ENCODE results near the gene CCNE1. TPM values are rescaled to one million over a fixed set of nuclear protein-coding genes. Genes with fewer than 3 reads are reported as not detected.

CCNE1 gene
- total RNA-seq (2014; rRNA removed), result 17.1 and 19.4 TPM in 2 replicates
- 6.8 TPM for polyA plus RNA-seq (2012)

DNA sequence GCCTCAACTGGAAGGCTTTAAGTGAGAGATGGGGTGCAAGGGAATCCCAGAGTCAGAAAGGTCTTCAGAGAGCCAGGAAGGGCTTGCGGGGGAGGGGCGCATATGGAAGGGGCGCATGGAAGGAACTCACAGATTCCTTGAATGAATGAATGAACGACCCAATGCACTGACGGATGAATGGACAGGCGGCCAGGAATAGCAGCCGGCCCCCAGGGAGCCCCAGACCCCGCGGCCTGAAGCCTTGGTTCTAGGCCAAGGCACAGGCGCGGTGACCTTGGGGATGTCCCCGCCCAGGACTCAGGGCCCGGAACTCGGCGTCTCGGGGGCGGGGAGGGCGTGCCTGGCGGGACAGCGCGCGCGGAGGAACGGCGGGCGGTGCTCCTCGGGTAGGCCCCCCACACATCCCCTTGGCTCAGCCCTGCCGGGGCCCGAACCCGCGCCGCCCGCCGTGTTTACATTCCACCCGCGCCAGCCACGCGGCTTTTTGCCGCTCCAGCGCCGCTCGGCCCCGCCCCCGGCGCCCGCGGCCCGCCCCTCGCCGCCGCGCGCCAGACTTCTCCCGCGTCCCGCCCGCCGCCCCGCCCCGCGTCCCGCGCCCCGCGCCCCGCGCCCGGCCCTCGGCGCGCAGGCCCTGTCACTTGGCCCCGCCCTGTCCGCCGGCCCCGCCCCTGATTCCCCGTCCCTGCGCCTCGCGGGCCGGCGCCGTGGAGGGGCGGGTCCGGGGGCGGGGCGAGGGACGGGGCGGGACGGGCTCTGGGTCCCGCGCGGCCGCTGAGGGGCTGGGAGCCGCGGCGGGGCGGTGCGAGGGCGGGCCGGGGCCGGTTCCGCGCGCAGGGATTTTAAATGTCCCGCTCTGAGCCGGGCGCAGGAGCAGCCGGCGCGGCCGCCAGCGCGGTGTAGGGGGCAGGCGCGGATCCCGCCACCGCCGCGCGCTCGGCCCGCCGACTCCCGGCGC is at the start of gene CCNE1:
Gene CCNE1, plus strand, starts transcription at position 867 of the 955 bp plus-strand sequence. CDS start 565 bp downstream, outside the sequence.
- DNase-seq (ENCODE audit: low read depth), result peak; percentile 77

DNA sequence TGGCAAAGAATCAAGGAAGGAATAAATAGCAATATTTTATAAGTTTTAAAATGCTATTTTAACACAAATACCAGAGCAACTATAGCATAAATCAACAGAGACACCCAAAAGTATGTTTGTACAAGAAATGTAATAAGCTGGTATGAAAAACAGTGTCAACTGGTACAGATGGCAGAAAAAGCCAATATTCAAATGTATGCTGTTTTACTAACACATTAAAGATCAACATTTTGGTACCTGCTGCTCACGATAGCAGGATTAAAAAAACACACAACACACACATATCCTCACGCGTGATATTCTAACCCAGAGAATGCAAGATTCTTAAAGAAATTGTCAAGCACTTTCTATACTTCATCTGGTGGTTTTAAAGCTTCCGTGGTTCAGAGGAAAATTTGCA is 48.6 kb upstream of the CCNE1 start:
- no peak for DNase-seq (ENCODE audit: low read depth)

GRCh38 chr19:29764361-29764760 is 47.4 kb upstream of the CCNE1 start:
- DNase-seq (ENCODE audit: low read depth), result no peak

GRCh38 chr19:29766100-29766499 is 45.7 kb upstream of the CCNE1 start:
- DNase-seq (ENCODE audit: low read depth), result no peak

GRCh38 chr19:29767039-29767735 is 44.6 kb upstream of the CCNE1 start:
- no peak for DNase-seq (ENCODE audit: low read depth)

GRCh38 chr19:29768166-29768565 is 43.6 kb upstream of the CCNE1 start:
- DNase-seq (ENCODE audit: low read depth), result no peak

DNA sequence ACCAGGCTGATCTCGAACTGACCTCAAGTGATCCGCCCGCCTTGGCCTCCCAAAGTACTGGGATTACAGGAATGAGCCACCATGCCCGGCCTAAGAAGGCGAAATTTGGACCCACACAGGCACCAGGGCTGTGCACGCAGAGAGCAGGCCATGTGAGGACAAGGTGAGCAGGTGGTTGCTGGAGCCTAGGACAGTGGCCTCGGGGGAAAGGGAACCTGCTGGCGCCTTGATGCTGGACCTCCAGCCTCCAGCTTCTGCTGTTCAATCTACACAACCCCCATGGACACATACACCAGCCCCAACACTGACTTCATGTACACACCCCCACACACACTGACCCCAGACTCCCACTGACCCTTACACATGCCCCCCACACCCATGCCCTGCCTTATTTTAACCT is 41.8 kb upstream of the CCNE1 start:
- no peak for DNase-seq (ENCODE audit: low read depth)

GRCh38 chr19:29770648-29771047 is 41.1 kb upstream of the CCNE1 start:
- DNase-seq (ENCODE audit: low read depth), result no peak

DNA sequence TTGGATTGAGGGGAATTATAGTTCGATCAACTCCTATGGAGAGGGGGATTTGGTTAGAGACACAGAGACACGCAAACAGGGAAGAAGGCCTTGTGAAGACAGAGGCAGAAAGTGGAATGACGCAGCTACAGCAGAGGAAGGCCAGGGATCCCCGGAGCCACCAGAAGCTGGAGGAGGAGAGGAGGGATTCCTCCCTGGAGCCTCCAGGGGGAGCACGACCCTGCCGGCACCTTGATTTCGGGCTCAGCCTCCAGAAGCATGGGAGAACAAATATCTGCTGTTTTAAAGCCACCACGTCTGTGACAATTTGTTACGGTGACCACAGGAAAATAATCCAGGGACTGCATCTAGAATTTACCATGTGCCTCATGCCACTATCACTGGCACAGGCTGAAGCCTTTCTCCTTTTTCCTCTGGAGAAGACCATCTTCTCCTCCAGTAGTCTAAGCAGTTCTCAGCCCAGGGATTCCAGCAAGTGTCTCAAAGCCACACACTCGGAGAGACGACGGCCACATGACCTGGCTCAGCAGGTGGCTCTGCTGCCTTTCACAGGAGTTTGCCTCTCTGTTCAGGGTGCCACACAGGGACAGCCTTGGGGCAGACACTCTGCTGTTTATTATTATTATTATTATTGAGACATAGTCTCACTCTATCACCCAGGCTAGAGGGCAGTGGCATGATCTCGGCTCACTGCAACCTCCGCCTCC is 39.9 kb upstream of the CCNE1 start:
- DNase-seq (ENCODE audit: low read depth), result peak; percentile 33

DNA sequence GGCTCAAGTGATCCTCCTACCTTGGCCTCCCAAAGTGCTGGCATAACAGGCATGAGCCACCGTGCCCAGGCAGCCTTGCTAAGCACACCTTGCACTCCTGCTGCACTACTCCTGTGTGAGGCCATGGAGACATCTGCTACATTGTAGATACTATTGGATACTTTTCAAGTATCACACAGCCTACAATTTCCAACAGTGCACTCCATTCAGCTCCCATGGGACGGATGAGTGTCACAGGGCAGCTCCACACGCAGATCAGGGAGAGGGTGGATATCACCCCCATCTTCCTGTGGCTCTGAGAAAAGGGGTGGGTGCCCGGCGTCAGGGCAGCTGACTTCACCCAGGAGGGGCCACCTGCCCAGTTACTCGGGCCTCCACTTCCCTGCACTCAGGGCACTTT is 39.1 kb upstream of the CCNE1 start:
- DNase-seq (ENCODE audit: low read depth), result no peak

DNA sequence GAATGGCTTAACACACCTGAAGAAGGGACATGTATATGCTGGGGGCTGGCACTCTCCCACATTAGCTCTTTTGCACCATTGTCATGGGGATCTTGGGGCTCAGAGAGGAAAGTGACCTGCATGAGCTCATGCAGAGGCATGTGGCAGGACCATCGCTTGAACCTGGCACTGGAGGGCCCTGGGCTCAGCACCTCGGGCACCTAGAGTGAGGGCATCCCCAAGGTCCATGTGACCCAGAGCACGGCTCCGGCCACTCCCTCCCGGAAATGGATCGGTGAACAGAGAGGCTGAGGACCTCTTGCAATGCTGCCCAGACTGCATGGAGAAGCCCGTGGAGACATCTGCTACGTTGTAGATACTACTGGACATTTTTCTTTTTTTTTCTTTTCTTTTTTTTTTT is 38.6 kb upstream of the CCNE1 start:
- no peak for DNase-seq (ENCODE audit: low read depth)

- DNase-seq (ENCODE audit: low read depth), result no peak
Observed at GRCh38 chr19:29774126-29774525, 37.7 kb upstream of the CCNE1 start.

- no peak for DNase-seq (ENCODE audit: low read depth)
Observed at GRCh38 chr19:29777781-29778309, 33.9 kb upstream of the CCNE1 start.

DNA sequence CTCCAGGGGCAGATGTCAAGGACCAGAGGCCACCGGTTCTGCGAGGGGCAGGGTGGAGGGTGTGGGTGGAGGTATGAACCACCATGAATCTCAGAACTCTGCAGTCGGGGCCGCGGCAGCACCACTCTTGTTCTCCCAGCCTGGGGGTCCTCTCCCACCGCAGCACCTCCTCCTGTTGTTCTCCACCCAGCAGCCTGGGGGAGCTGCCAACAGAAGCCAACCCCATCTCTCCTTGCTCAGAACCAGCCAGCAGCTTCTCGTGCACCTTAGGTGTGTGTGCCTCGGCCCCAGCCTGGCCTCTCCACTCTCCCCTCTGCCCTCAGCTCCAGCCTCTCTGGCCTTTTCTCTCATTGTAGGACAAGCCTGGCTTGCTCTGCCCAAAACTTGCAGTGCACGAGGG is 31.9 kb upstream of the CCNE1 start:
- no peak for DNase-seq (ENCODE audit: low read depth)

- DNase-seq (ENCODE audit: low read depth), result no peak
Observed at GRCh38 chr19:29781386-29782259, 30.2 kb upstream of the CCNE1 start.

DNA sequence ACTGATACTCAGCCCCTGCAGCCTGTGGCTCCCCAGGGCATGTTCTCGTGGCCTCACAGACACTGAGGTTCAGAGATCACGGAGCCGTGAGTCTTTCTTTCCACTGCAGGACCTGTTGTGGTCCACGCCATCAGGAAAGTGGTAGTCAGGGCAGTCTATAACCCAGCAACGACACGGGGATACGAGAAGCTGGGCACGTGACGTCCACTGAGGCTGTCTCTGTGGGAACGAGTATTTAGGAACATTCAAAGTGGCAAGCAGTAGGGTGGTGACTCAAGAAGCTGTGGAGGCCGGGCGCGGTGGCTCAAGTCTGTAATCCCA is 29.6 kb upstream of the CCNE1 start:
- no peak for DNase-seq (ENCODE audit: low read depth)

DNA sequence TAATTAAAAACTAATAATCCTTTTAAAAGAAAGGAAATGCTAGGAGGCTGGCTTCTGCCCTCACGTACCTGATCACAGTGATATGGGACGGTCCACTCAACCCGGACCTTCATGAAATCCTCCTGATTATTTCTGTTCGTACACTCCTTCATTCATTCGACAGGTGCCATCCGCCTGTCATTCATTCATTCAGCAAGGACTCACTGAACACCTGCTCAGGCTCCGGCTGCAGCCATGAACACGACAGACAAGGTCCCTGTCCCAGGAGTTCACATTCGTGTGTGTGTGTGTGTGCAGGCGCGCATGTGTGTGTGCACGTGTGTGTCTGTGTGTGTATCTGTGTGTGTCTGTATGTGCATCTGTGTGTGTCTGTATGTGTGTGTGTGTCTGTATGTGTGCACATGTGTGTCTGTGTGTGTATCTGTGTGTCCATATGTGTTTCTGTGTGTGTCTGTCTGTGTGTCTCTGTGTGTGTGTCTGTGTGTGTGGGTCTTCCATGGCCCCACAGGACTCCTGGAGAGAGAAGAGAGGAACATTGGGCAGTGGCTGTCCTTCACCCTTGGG is 28.1 kb upstream of the CCNE1 start:
- DNase-seq (ENCODE audit: low read depth), result no peak

DNA sequence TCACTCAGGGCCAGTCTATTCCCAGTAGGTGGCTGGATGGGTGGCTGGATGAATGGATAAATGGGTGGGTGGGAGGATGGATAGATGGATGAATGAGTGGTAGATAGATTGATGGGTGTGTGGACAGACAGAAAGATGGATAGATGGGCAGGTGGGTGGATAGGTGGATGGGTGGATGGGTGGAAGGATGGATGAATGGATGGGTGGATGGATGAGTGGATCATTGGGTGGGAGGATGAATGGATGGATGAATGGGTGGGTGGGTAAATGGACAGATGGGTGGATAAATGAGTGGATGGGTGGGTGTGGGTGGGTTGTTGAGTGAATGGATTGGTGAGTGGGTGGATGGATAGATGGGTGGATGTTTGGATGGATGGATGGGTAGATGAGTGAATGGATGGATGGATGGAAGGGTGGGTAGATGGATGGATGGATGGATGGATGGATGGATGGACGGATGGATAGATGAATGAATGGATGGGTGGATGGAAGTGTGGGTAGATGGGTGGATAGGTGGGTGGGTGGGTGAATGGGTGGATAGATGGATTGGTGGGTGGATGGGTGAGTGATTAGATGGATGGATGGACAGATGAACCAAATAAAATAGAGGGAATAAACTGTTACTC is 27.1 kb upstream of the CCNE1 start:
- DNase-seq (ENCODE audit: low read depth), result no peak

- DNase-seq (ENCODE audit: low read depth), result no peak
Observed at GRCh38 chr19:29785360-29785759, 26.4 kb upstream of the CCNE1 start.

DNA sequence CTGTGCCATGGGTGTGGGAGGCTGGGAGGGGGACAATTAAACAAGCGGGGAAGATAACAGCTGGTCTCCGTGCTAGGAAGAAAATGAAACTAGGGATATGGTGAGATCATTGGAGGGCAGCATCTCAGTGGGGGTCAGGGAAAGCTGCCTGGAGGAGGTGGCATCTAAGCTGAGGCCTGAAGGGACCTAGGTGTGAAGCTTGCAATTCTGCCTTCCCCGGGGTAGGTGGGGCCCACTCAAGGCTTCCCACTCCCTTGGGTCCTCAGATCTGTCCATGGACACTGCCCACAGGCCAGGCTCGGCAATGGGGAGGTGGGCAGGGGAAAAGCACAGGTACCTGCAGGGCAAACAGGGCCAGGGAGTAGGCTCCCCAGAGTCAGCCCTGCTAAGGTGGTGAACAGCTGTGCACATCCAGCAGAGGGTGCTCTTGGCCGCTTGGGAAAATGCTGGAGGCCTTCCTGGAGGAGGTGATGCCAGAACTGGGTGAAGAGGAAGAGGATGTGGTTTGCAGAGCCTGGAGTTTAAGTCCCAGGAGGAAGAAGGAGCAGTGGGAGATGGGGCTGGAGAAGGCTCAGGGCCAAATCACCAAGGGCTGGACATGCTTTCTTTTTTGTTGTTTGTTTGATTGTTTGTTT is 25.7 kb upstream of the CCNE1 start:
- DNase-seq (ENCODE audit: low read depth), result no peak
